Spleen (tissue), 11 donors: Measurements from ENCODE around the gene TMC8. TPM values are rescaled to one million over a fixed set of nuclear protein-coding genes. Genes with fewer than 3 reads are reported as not detected.

ENCODE experiments used
- DNase-seq: peaks from one replicate; pipeline ENCODE4 v3.0.0-alpha.2; 2020
- H3K27ac ChIP-seq, 8 donors: fragments of 200-600 bp; sonication (generic) in 7 of 8; 1 replicate in 4 of 8; 2 replicates in 4 of 8; pipeline versions ENCODE4 v1.5.0 to v1.8.0; 2016 to 2021; ENCODE audit warnings: inconsistent platforms in 4 of 8, mild to moderate bottlenecking in 4 of 8, moderate library complexity in 1 of 8
- H3K27me3 ChIP-seq, 7 donors: fragments of 200-600 bp; sonication (generic) in 6 of 7; replicated peaks in 1 of 7; 1 replicate in 4 of 7; 2 replicates in 3 of 7; pipeline versions ENCODE4 v1.5.0 to v1.8.0; 2016 to 2021; ENCODE audit warnings: inconsistent platforms in 3 of 7, mild to moderate bottlenecking in 1 of 7
- H3K36me3 ChIP-seq, 6 donors: fragments of 200-600 bp; sonication (generic) in 5 of 6; 1 replicate in 4 of 6; 2 replicates in 2 of 6; pipeline versions ENCODE4 v1.5.0 to v1.8.0; 2016 to 2021; ENCODE audit warnings: inconsistent platforms in 2 of 6
- H3K4me1 ChIP-seq, 6 donors: fragments of 200-600 bp; sonication (generic) in 5 of 6; 1 replicate in 3 of 6; 2 replicates in 3 of 6; pipeline versions ENCODE4 v1.5.0 to v1.8.0; 2016 to 2021; ENCODE audit warnings: inconsistent platforms in 3 of 6
- H3K4me3 ChIP-seq, 8 donors: fragments of 200-600 bp; sonication (generic) in 7 of 8; 1 replicate in 4 of 8; 2 replicates in 4 of 8; pipeline versions ENCODE4 v1.5.0 to v1.8.0; 2016 to 2021; ENCODE audit warnings: inconsistent platforms in 4 of 8, mild to moderate bottlenecking in 4 of 8, moderate library complexity in 2 of 8
- H3K9me3 ChIP-seq, 8 donors: fragments of 200-600 bp; sonication (generic) in 7 of 8; 1 replicate in 4 of 8; 2 replicates in 4 of 8; pipeline versions ENCODE4 v1.5.0 to v1.8.0; 2016 to 2021; ENCODE audit warnings: inconsistent platforms in 4 of 8
- POLR2A ChIP-seq, 3 donors: fragments of 450-650 bp; IDR thresholded peaks; one replicate each; pipeline ENCODE4 v1.5.1; 2017; ENCODE audit warnings: antibody characterized with exemption in 3 of 3, mild to moderate bottlenecking in 1 of 3
- POLR2AphosphoS5 ChIP-seq, 3 donors: sonication (generic); formaldehyde crosslinking; IDR thresholded peaks; one replicate each; pipeline ENCODE4 v1.5.1; 2017; ENCODE audit warnings: antibody characterized with exemption in 3 of 3
- WGBS, 5 donors: extraction: QIAGEN DNeasy Blood & Tissue Kit in 3 of 5; methylation state at CpG; one replicate each; pipeline versions ENCODE4 v1.1.5 to v1.1.7; 2013 to 2018; 5-methylcytosine and 5-hydroxymethylcytosine counted together
- intact Hi-C: fragments of 100-400 bp; cut with DNase I; formaldehyde crosslinking; loops from one replicate; pipeline ENCODE4 v1.15.0; 2023; ENCODE audit warnings: low total_unique reads
- polyA plus RNA-seq, 3 donors: library from polyadenylated mRNA; stranded (reverse); fragments of 200-250 nt; gene quantifications; one replicate each; pipeline ENCODE4 v1.2.1, GENCODE V29; 2013
- total RNA-seq, 7 donors: library from RNA; depleted of rRNA in 3 of 7; stranded (reverse); fragments of >200 nt in 3 of 7; fragmentation: NEBNext Ultra II Directional in 4 of 7; extraction: Animal tissue kit (Norgen Biotek cat#: 25700) in 4 of 7; gene quantifications; one replicate each; pipeline versions ENCODE4 v1.1.0 to v1.2.1, GENCODE V29; 2016 to 2021
- TF ChIP-seq, protein P1 (sequence below), 11 experiments: fragments of 200-600 bp in 7 of 11; fragments of 450-650 bp in 4 of 11; sonication (generic) in 4 of 11; IDR thresholded peaks in 8 of 11; conservative IDR thresholded peaks in 3 of 11; 1 replicate in 7 of 11; 2 replicates in 4 of 11; pipeline versions ENCODE4 v1.4.0 to v1.8.0; 2016 to 2021; ENCODE audit warnings: antibody characterized with exemption in 11 of 11, inconsistent platforms in 4 of 11, mild to moderate bottlenecking in 1 of 11
- donor health status: healthy with polysubstance abuse.
- donor health status: DM: no; HTN: no; CAD: no; lungs with moderate emphysema.
- donor health status: DM: no; HTN: no; CAD: no.
- donor health status: Bipolar disorder and iron deficiency.
- donor health status: healthy.
- donor health status: DM: no; HTN: no; CAD: no.
- donor health status: DM: yes; HTN: yes; CAD: no.

TMC8 gene
- total and polyA plus RNA-seq, 10 donors, result 103 to 222 (median 191) TPM

DNA sequence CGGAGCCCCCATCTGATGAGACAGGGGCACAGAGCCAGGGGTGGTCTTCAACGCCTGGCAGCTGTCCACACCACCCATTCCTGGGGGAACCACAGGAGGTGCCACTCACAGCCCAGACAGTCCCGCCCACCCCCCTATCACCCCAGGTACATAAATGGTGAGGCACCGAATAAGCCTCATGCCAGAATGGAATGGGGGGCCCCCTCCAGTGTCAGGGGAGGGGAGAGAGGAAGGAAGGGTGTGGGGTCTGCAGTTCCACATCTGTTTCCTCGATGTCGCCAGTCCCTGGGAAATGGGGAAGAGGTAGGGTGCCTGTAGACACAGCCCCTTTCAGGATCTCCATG lies 3.7 kb upstream of the TMC8 start:
- TF ChIP-seq POLR2A (IDR thresholded peaks at IDR 0.05) (no peak), POLR2AphosphoS5 (IDR thresholded peaks at IDR 0.05) (no peak)
- TF ChIP-seq, protein P1, sequence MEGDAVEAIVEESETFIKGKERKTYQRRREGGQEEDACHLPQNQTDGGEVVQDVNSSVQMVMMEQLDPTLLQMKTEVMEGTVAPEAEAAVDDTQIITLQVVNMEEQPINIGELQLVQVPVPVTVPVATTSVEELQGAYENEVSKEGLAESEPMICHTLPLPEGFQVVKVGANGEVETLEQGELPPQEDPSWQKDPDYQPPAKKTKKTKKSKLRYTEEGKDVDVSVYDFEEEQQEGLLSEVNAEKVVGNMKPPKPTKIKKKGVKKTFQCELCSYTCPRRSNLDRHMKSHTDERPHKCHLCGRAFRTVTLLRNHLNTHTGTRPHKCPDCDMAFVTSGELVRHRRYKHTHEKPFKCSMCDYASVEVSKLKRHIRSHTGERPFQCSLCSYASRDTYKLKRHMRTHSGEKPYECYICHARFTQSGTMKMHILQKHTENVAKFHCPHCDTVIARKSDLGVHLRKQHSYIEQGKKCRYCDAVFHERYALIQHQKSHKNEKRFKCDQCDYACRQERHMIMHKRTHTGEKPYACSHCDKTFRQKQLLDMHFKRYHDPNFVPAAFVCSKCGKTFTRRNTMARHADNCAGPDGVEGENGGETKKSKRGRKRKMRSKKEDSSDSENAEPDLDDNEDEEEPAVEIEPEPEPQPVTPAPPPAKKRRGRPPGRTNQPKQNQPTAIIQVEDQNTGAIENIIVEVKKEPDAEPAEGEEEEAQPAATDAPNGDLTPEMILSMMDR (IDR thresholded peaks at IDR 0.05 in 8 of 11, conservative IDR thresholded peaks at IDR 0.05 in 3 of 11), result no peak
- Histone ChIP-seq H3K4me1 (peaks cover 65 to 100% (median 93%) of the 10 kb centered on the region in 6 donors), H3K4me3 (peak overlapping the region; percentile 70 to 99 (median 96)), H3K27me3 (no peaks in the 10 kb centered on the region), H3K9me3 (no peaks in the 10 kb centered on the region), H3K27ac (peak overlapping the region; percentile 87 to 97 (median 94)), H3K36me3 (peaks cover 0 to 49% (median 42%) of the 10 kb centered on the region in 6 donors)
- no peak for DNase-seq
- intact Hi-C loops, result no loop called here
- 7 to 29% (median 14%) methylated on average over 5 to 6 of the region's 6 CpGs for WGBS, 5 donors

DNA sequence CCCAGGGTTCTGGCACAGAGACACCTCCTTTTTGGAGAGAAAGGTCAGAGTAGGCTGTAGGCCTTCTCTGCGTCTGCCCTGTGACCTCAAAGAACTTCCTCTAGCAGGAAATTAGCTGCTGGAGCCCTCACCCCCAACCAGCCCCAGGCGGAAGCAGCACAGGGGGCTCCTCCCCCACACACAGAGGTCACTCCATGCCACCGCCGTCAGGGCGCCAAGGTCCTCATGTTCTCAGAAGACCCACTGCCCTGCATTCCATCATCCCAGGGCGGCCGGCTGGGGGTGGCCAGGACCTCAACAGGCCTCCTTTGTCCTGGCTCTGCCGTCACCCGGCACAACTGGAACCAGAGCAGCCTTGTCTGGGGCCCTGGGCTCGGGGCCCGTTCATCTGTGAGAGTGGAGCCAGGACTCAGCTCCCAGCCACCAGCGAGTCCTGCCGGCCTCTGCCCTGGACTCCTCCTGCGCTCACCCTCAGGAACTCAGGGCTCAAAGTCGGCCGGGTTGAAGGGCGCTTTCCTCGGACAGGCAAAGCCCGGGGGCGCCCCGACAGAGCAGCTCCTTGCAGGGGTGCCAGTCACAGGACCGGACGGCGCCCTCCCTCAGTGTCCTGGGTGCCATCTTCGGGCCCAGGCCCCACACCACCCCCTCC lies 3.2 kb upstream of the TMC8 start:
- H3K9me3 ChIP-seq, result no peaks in the 10 kb centered on the region
- peak overlapping the region; percentile 70 to 99 (median 96) for H3K4me3 ChIP-seq
- H3K4me1 ChIP-seq, result peaks cover 60 to 100% (median 93%) of the 10 kb centered on the region in 6 donors
- peak; percentile 96 for DNase-seq
- H3K27ac ChIP-seq, result peak overlapping the region; percentile 87 to 97 (median 94)
- TF ChIP-seq, protein P1 (IDR thresholded peaks at IDR 0.05 in 8 of 11, conservative IDR thresholded peaks at IDR 0.05 in 3 of 11), result no peak
- peak in 1 of 3 donors; percentile 30 for TF ChIP-seq POLR2A (IDR thresholded peaks at IDR 0.05)
- peak; percentile 88 to 90 (median 90) for TF ChIP-seq POLR2AphosphoS5 (IDR thresholded peaks at IDR 0.05)
- intact Hi-C loops, result no loop called here
- H3K27me3 ChIP-seq, result no peaks in the 10 kb centered on the region
- peaks cover 0 to 44% (median 37%) of the 10 kb centered on the region in 6 donors for H3K36me3 ChIP-seq
- 0 to 13% (median 5%) methylated on average over 6 to 25 of the region's 25 CpGs for WGBS, 5 donors

DNA sequence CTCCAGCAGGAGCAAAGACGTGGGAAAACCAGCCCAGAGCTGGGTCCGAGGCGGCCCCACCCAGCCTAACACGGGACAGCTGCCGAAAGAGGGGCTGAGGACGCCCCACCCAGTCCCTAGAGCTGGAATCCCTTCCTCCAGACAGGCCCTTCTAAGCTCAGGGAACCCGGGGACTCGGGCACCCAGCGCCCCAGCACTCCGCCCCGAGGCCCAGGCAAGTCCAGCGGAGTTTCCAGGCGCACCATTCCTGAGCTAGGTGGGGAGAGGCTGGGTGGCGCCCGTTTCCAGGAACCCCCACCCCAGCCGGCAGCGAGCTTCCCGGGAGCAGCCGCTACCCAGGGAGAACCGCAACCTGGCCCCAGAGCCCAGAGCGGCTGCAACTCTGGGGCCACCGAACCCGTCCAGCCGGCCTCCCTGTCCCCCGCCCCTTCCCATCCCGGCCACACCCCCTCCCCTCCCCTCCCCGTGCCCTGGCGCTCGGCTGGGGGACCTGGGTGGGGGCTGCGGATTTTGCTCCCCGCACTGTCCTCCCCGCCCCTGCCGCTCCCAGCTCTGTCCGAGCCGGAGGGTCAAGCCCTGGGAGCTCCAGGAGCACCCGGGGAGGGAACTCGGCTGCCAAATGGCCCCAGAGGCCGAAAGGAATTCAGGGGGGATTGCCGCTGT lies 2.6 kb upstream of the TMC8 start:
- H3K27ac ChIP-seq, result peak overlapping the region; percentile 87 to 97 (median 94)
- H3K4me1 ChIP-seq, result peaks cover 59 to 100% (median 93%) of the 10 kb centered on the region in 6 donors
- no peaks in the 10 kb centered on the region for H3K27me3 ChIP-seq
- TF ChIP-seq POLR2AphosphoS5 (IDR thresholded peaks at IDR 0.05), result no peak
- TF ChIP-seq POLR2A (IDR thresholded peaks at IDR 0.05), result no peak
- TF ChIP-seq, protein P1 (IDR thresholded peaks at IDR 0.05 in 8 of 11, conservative IDR thresholded peaks at IDR 0.05 in 3 of 11), result no peak
- 1 to 2% (median 2%) methylated on average over 7 to 39 of the region's 39 CpGs for whole genome bisulfite sequencing, 5 donors
- no peaks in the 10 kb centered on the region for H3K9me3 ChIP-seq
- DNase-seq, result peak; percentile 90
- peak overlapping the region; percentile 70 to 99 (median 96) for H3K4me3 ChIP-seq
- peaks cover 0 to 44% (median 31%) of the 10 kb centered on the region in 6 donors for H3K36me3 ChIP-seq
- intact Hi-C loops, result no loop called here
